SK-N-MC (cell line): ENCODE data around the gene TRAPPC12.
"Not testable (repeated sequence)": the region's sequence is repeated elsewhere in the genome, so short reads cannot be mapped to it uniquely, and the experiment has no call there.

Experiments
- DNase-seq: peaks from one replicate; pipeline ENCODE4 v3.0.0-alpha.2; 2011; ENCODE audit warnings: low read depth, low spot score
- H3K27ac ChIP-seq: fragments of 200-600 bp; sonication (generic); 2 replicates; pipeline ENCODE4 v1.5.1; 2016; ENCODE audit warnings: mixed run types
- H3K36me3 ChIP-seq: fragments of 200-600 bp; sonication (generic); 2 replicates; pipeline ENCODE4 v1.6.1; 2017; ENCODE audit warnings: antibody characterized with exemption, low read length, mixed read lengths; ENCODE audit not compliant: insufficient read depth
- H3K4me3 ChIP-seq: fragments of 200-600 bp; sonication (generic); 2 replicates; pipeline ENCODE4 v1.5.1; 2016
- H3K9ac ChIP-seq: fragments of 200-600 bp; sonication (generic); 2 replicates; pipeline ENCODE4 v1.8.0; 2017; ENCODE audit warnings: mixed run types, mixed read lengths; ENCODE audit not compliant: insufficient read length
- H3K9me3 ChIP-seq: fragments of 200-600 bp; sonication (generic); 2 replicates; pipeline ENCODE4 v1.6.1; 2017; ENCODE audit warnings: low read depth, mild to moderate bottlenecking, antibody characterized with exemption, low read length, moderate library complexity, mixed read lengths
- EZH2 ChIP-seq: fragments of 200-600 bp; sonication (generic); IDR thresholded peaks from one replicate; pipeline ENCODE4 v1.6.1; 2017; ENCODE audit warnings: antibody characterized with exemption
- FOXP2 ChIP-seq: optimal IDR thresholded peaks from 2 replicates; pipeline ENCODE3; 2011; ENCODE audit warnings: mild to moderate bottlenecking, moderate library complexity; ENCODE audit not compliant: insufficient read depth; ENCODE audit errors: extremely low read length, control extremely low read depth
- POLR2AphosphoS5 ChIP-seq: IDR thresholded peaks from 2 replicates; pipeline ENCODE4 v1.6.1; 2012; ENCODE audit warnings: mild to moderate bottlenecking, low read depth, low read length, borderline replicate concordance

Gene TRAPPC12

GRCh38 chr2:3505771-3506170 lies 126.3 kb downstream of the TRAPPC12 start:
- TF ChIP-seq EZH2: no peak
- no peak for TF ChIP-seq POLR2AphosphoS5
- no peak for TF ChIP-seq FOXP2
- Histone ChIP-seq H3K4me3 (no peak overlapping the region), H3K27ac (no peak overlapping the region)

GRCh38 chr2:3512086-3512485 lies 132.6 kb downstream of the TRAPPC12 start:
- Histone ChIP-seq H3K36me3 (peaks cover 65% of the 10 kb centered on the region), H3K27ac (no peak overlapping the region), H3K4me3 (no peak overlapping the region), H3K9ac (no peak overlapping the region), H3K9me3 (no peaks in the 10 kb centered on the region)
- TF ChIP-seq FOXP2: no peak
- TF ChIP-seq EZH2: no peak
- no peak for TF ChIP-seq POLR2AphosphoS5
- no peak for DNase-seq

More at GRCh38 chr2:3505771-3506170, 126.3 kb downstream of the TRAPPC12 start:
- no peak overlapping the region for H3K9ac ChIP-seq
- H3K9me3 ChIP-seq: no peaks in the 10 kb centered on the region
- DNase-seq: no peak
- H3K36me3 ChIP-seq: peaks cover 50% of the 10 kb centered on the region

DNA sequence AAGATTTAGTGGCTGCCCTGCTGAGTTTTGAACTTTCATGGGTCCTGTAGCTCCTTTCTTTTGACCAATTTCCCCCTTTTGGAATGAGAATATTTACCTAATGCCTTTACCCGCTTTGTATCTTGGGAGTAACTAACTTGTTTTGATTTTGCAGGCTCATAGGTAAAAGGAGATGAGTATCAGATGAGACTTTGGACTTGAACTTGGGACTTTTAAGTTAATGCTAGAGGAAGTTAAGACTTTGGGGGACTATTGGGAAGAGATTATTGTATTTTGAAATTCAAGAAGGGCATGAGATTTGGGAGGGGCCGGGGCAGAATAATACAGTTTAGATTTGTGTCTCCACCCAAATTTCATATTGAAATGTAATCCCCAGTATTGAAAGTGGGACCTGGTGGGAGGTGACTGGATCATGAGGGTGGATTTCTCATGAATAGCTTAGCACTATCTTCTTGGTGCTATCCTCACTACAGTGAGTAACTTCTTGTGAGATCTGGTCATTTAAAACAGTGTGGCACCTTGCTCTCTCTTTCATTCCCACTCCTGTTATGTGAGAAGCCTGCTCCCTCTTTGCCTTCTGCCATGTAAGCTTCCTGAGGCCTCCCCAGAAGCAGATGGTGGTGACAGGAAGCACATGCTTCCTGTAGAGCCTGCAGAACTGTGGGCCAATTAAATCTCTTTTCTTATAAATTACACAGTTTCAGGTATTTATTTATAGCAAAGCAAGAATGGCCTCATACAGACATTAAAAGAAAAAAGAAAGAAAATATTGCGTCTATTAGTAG lies 133.7 kb downstream of the TRAPPC12 start:
- no peak overlapping the region for H3K27ac ChIP-seq

GRCh38 chr2:3515438-3515837 lies 135.9 kb downstream of the TRAPPC12 start:
- H3K27ac ChIP-seq, H3K9ac ChIP-seq, H3K9me3 ChIP-seq, DNase-seq, H3K4me3 ChIP-seq: not testable (repeated sequence)
- H3K36me3 ChIP-seq: peaks cover 50% of the 10 kb centered on the region

More for the DNA sequence above, 133.7 kb downstream of the TRAPPC12 start:
- Histone ChIP-seq H3K9me3 (no peaks in the 10 kb centered on the region), H3K36me3 (peaks cover 66% of the 10 kb centered on the region), H3K4me3 (no peak overlapping the region), H3K9ac (no peak overlapping the region)
- no peak for TF ChIP-seq POLR2AphosphoS5
- TF ChIP-seq EZH2: no peak
- no peak for TF ChIP-seq FOXP2
- no peak for DNase-seq

GRCh38 chr2:3516831-3517230 lies 137.3 kb downstream of the TRAPPC12 start:
- no peak overlapping the region for H3K4me3 ChIP-seq
- H3K9ac ChIP-seq: no peak overlapping the region
- H3K9me3 ChIP-seq: no peaks in the 10 kb centered on the region
- H3K27ac ChIP-seq: no peak overlapping the region
- no peak for DNase-seq
- TF ChIP-seq FOXP2 (no peak), POLR2AphosphoS5 (no peak), EZH2 (no peak)
- peaks cover 37% of the 10 kb centered on the region for H3K36me3 ChIP-seq

DNA sequence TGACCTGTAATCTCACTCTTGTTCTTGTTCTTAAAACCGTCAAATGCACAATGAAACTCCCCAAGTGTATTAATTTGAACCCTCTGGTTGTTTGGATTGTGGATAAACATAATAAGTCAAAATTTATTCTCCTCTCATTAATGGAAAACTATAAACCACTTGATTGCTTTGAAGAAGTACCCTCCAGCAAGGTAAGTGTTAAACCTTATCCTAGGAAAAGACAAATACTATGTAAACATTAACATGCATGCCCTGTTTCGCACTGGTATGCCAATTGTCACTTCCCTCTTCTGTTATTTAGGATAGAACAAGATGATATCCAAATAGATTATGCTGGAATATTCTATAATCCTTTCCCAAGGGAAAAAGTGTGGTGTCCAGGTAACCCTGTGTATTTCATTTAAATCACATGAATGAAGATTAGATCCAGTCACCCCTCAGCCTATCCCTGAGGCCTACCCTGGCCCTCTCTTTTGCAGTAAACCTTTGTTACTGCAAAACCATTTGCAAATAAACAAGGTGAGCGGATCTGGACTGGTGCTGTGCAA lies 138.5 kb downstream of the TRAPPC12 start:
- H3K27ac ChIP-seq: 0 out of 2 replicates have a peak overlapping the region, but pooled peaks have one; percentile 57
- peak overlapping the region; percentile 80 for H3K4me3 ChIP-seq
- TF ChIP-seq EZH2: no peak
- no peak for TF ChIP-seq POLR2AphosphoS5
- H3K9me3 ChIP-seq: no peaks in the 10 kb centered on the region
- no peak for DNase-seq
- H3K36me3 ChIP-seq: peaks cover 25% of the 10 kb centered on the region
- H3K9ac ChIP-seq: peak overlapping the region; percentile 86

GRCh38 chr2:3518496-3519254 lies 139.2 kb downstream of the TRAPPC12 start:
- TF ChIP-seq POLR2AphosphoS5: peak; percentile 91
- no peak for TF ChIP-seq FOXP2
- peak overlapping the region; percentile 94 for H3K4me3 ChIP-seq
- DNase-seq: peak; percentile 73

DNA sequence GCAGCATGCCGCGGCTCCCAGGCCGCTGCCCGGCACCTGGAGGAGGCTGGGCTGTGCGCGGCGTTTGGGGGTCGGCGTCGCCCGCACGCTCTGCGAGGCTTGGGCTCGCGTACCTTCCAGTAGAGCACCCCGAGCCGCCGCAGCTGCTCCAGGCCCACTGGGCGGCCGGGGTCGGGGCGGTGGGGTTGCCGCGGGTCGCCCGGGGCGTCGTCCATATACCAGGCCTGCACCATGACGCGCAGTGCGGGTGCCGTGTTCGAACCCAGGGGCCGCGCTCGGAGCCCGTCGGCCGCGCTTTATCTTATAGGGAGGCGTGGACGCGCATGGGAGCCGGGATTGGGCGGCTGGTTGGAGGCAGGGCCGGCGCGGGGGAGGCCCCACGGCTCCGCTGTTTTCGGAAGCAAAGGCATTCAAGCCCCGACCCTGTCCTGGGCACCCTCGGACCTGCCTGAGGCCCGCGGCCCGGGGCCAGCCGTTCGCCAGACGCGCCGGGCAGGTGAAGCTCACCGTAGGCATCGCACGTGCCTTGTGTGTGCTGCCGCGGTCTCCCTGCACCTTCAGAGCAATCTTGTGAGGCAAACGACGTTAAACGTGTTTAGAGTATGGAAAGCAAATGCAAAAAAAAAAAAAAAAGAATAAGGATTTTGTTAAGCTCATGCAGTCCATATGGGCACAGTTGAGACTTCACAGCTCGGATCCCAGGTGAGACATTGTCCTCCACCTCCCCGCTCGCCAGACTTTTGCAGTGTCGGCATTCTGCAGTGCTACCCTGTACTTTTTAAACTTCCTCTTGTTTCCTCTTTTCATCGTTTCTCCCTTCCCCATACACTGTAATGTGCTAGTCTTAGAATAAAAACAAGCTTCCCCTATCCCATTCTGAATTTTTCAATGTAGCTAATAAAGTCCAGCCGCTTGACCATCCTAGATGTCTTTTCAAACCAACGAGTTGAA lies 140.0 kb downstream of the TRAPPC12 start, which contains the start of gene ADI1:
TSS of gene ADI1 (minus strand) at position 277 of the 951 bp plus-strand sequence. CDS start at position 233, 44 bp downstream.
- Histone ChIP-seq H3K9me3 (no peaks in the 10 kb centered on the region), H3K36me3 (peaks cover 13% of the 10 kb centered on the region), H3K27ac (peak within 1 kb of the TSS; percentile 95), H3K9ac (peak within 1 kb of the TSS; percentile 96), H3K4me3 (peak within 1 kb of the TSS; percentile 94)
- no peak for TF ChIP-seq EZH2
- TF ChIP-seq FOXP2: no peak
- peak; percentile 87 for TF ChIP-seq POLR2AphosphoS5
- no peak for DNase-seq

More at GRCh38 chr2:3518496-3519254, 139.2 kb downstream of the TRAPPC12 start:
- Histone ChIP-seq H3K27ac (peak overlapping the region; percentile 95), H3K9ac (peak overlapping the region; percentile 96), H3K36me3 (peaks cover 19% of the 10 kb centered on the region), H3K9me3 (no peaks in the 10 kb centered on the region)
